GM04503 (cell line): ENCODE results near the gene CLDN24.

Source experiments
- DNase-seq: peaks from one replicate; pipeline ENCODE4 v3.0.0-alpha.2; 2012; ENCODE audit warnings: low read depth

The CLDN24 gene

GRCh38 chr4:183322326-183322725 lies at the start of gene CLDN24:
TSS of gene CLDN24 (minus strand) at chr4:183322426. CDS start at chr4:183322426, 0 bp downstream.
- DNase-seq: no peak

GRCh38 chr4:183370786-183371185 lies 48.6 kb upstream of the CLDN24 start:
- no peak for DNase-seq

GRCh38 chr4:183369073-183369472 lies 46.8 kb upstream of the CLDN24 start:
- no peak for DNase-seq

GRCh38 chr4:183366206-183366835 lies 44.1 kb upstream of the CLDN24 start:
- no peak for DNase-seq

- DNase-seq: no peak
Observed at GRCh38 chr4:183364025-183364424, 41.8 kb upstream of the CLDN24 start.

GRCh38 chr4:183362916-183363542 lies 40.8 kb upstream of the CLDN24 start:
- no peak for DNase-seq

- DNase-seq: no peak
Observed at GRCh38 chr4:183362036-183362435, 39.8 kb upstream of the CLDN24 start.

GRCh38 chr4:183360161-183360919 lies 38.1 kb upstream of the CLDN24 start:
- DNase-seq: no peak

GRCh38 chr4:183358215-183358755 lies 36.1 kb upstream of the CLDN24 start:
- DNase-seq: no peak

GRCh38 chr4:183356931-183357675 lies 34.9 kb upstream of the CLDN24 start:
- no peak for DNase-seq

GRCh38 chr4:183356173-183356830 lies 34.1 kb upstream of the CLDN24 start:
- DNase-seq: no peak

- DNase-seq: peak; percentile 54
Observed at GRCh38 chr4:183355405-183355804, 33.2 kb upstream of the CLDN24 start.

- no peak for DNase-seq
Observed at GRCh38 chr4:183354219-183354618, 32.0 kb upstream of the CLDN24 start.

GRCh38 chr4:183353557-183353956 lies 31.3 kb upstream of the CLDN24 start:
- no peak for DNase-seq

GRCh38 chr4:183352546-183352945 lies 30.3 kb upstream of the CLDN24 start:
- no peak for DNase-seq

GRCh38 chr4:183350317-183351071 lies 28.3 kb upstream of the CLDN24 start:
- no peak for DNase-seq

- peak; percentile 79 for DNase-seq
Observed at GRCh38 chr4:183349673-183350072, 27.4 kb upstream of the CLDN24 start.

- DNase-seq: peak; percentile 90
Observed at GRCh38 chr4:183348706-183349659, 26.8 kb upstream of the CLDN24 start.

GRCh38 chr4:183348136-183348535 lies 25.9 kb upstream of the CLDN24 start:
- no peak for DNase-seq

- no peak for DNase-seq
Observed at GRCh38 chr4:183347566-183347965, 25.3 kb upstream of the CLDN24 start.
